B cell (primary cell): ENCODE results near the gene AK1. TPM values are rescaled to one million over a fixed set of nuclear protein-coding genes. Genes with fewer than 3 reads are reported as not detected.

Experiments used
- ATAC-seq: fragments of 200-7000 bp; cut with Tn5 transposase; one replicate; pipeline ENCODE4 v1.10.0; 2021; ENCODE audit warnings: low read depth, mild to moderate bottlenecking, moderate number of reproducible peaks, moderate library complexity
- CTCF ChIA-PET: fragments of 350-600 bp; sonication (Branson Sonifier 250); formaldehyde crosslinking; loops from one replicate; lab custom pipeline; 2021; ENCODE audit warnings: antibody characterized with exemption, inconsistent platforms; lab: Charles Lee
- POLR2A ChIA-PET: fragments of 350-600 bp; sonication (Branson Sonifier 250); formaldehyde crosslinking; loops from one replicate; lab custom pipeline; 2021; ENCODE audit warnings: antibody characterized with exemption; lab: Charles Lee
- DNase-seq: peaks from one replicate; pipeline ENCODE4 v3.0.0; 2013
- H2AFZ ChIP-seq: 2 replicates; pipeline ENCODE4 v1.6.1; 2012; ENCODE audit warnings: mild to moderate bottlenecking, low read depth, low read length; ENCODE audit not compliant: insufficient read depth, poor library complexity, severe bottlenecking
- H3K27ac ChIP-seq, 2 donors: 1 replicate in 1 of 2; 2 replicates in 1 of 2; pipeline ENCODE4 v1.5.1; 2012 to 2013; ENCODE audit warnings: low read length in 2 of 2, mild to moderate bottlenecking in 2 of 2, moderate library complexity in 1 of 2
- H3K27me3 ChIP-seq, 4 experiments: fragments of 200-600 bp in 1 of 4; sonication (generic) in 1 of 4; replicated peaks in 1 of 4; 1 replicate in 2 of 4; 2 replicates in 2 of 4; pipeline versions ENCODE4 v1.6.1 to v1.7.0; 2013 to 2016; ENCODE audit warnings: low read length in 3 of 4, mild to moderate bottlenecking in 2 of 4, mixed read lengths in 1 of 4, moderate library complexity in 1 of 4; ENCODE audit not compliant: insufficient read depth in 4 of 4, control insufficient read depth in 3 of 4; ENCODE audit errors: control extremely low read depth in 1 of 4
- H3K36me3 ChIP-seq, 2 experiments: replicated peaks in 1 of 2; 1 replicate in 1 of 2; 2 replicates in 1 of 2; pipeline versions ENCODE4 v1.6.1 to v1.7.1; 2013; ENCODE audit warnings: low read length in 1 of 2; ENCODE audit not compliant: insufficient read depth in 2 of 2, control insufficient read depth in 1 of 2; ENCODE audit errors: control extremely low read depth in 1 of 2, extremely low read depth in 1 of 2
- H3K4me1 ChIP-seq, 2 donors: fragments of 200-600 bp in 1 of 2; sonication (generic) in 1 of 2; 1 replicate in 1 of 2; 2 replicates in 1 of 2; pipeline versions ENCODE4 v1.5.1 to v1.6.1; 2013 to 2017; ENCODE audit warnings: low read length in 2 of 2; ENCODE audit not compliant: control insufficient read depth in 2 of 2, insufficient read depth in 2 of 2
- H3K4me2 ChIP-seq: replicated peaks from 2 replicates; pipeline ENCODE3; 2012; ENCODE audit warnings: mild to moderate bottlenecking, low read depth, low read length; ENCODE audit not compliant: poor library complexity, severe bottlenecking
- H3K4me3 ChIP-seq, 5 experiments: fragments of 200-600 bp in 1 of 5; sonication (generic) in 1 of 5; 1 replicate in 3 of 5; 2 replicates in 2 of 5; pipeline versions ENCODE4 v1.5.1 to v1.7.0; 2011 to 2016; ENCODE audit warnings: low read length in 4 of 5, mild to moderate bottlenecking in 4 of 5, low read depth in 2 of 5, control low read depth in 1 of 5, moderate library complexity in 1 of 5; ENCODE audit not compliant: insufficient read depth in 1 of 5; ENCODE audit errors: control extremely low read depth in 1 of 5, extremely low read depth in 1 of 5
- H3K79me2 ChIP-seq: fragments of 200-600 bp; sonication (generic); one replicate; pipeline ENCODE4 v1.6.0; 2016; ENCODE audit warnings: low read length; ENCODE audit not compliant: control insufficient read depth, insufficient read depth
- H3K9ac ChIP-seq: fragments of 200-600 bp; sonication (generic); 2 replicates; pipeline ENCODE4 v1.6.1; 2017; ENCODE audit warnings: mild to moderate bottlenecking, low read length, moderate library complexity
- H3K9me3 ChIP-seq, 3 donors: one replicate each; pipeline versions ENCODE4 v1.6.1 to v1.7.1; 2013; ENCODE audit warnings: low read length in 2 of 3; ENCODE audit not compliant: control insufficient read depth in 2 of 3, insufficient read depth in 1 of 3; ENCODE audit errors: control extremely low read depth in 1 of 3
- H4K20me1 ChIP-seq: 2 replicates; pipeline ENCODE4 v1.6.0; 2012; ENCODE audit warnings: mild to moderate bottlenecking, low read length; ENCODE audit not compliant: insufficient read depth, control insufficient read depth, poor library complexity, severe bottlenecking
- H3K27ac Mint-ChIP-seq: one replicate; pipeline ENCODE4 v1.8.0; 2021; ENCODE audit warnings: mixed read lengths
- H3K27me3 Mint-ChIP-seq: one replicate; pipeline ENCODE4 v1.8.0; 2021; ENCODE audit warnings: mixed read lengths
- H3K4me1 Mint-ChIP-seq: one replicate; pipeline ENCODE4 v1.8.0; 2021; ENCODE audit warnings: mixed read lengths
- H3K4me3 Mint-ChIP-seq: one replicate; pipeline ENCODE4 v1.8.0; 2021; ENCODE audit warnings: mixed read lengths
- H3K9me3 Mint-ChIP-seq: one replicate; pipeline ENCODE4 v1.8.0; 2022; ENCODE audit warnings: mixed read lengths; ENCODE audit not compliant: insufficient read depth
- CTCF ChIP-seq: fragments of 200-600 bp; IDR thresholded peaks from one replicate; pipeline ENCODE4 v1.8.0; 2022; ENCODE audit warnings: antibody characterized with exemption, mild to moderate bottlenecking
- EZH2 ChIP-seq: IDR thresholded peaks from 2 replicates; pipeline ENCODE4 v1.6.1; 2012; ENCODE audit warnings: borderline replicate concordance, low read depth, mild to moderate bottlenecking, moderate library complexity, low read length; ENCODE audit not compliant: insufficient read depth, poor library complexity, severe bottlenecking
- WGBS: methylation state at CpG from one replicate; pipeline ENCODE4 v1.1.5; 2013; ENCODE audit warnings: missing lambda C conversion rate; ENCODE audit not compliant: insufficient coverage; 5-methylcytosine and 5-hydroxymethylcytosine counted together
- intact Hi-C: fragments of 100-400 bp; cut with micrococcal nuclease; formaldehyde crosslinking; loops from one replicate; pipeline ENCODE4 v1.10.0; 2022
- polyA plus RNA-seq: library from polyadenylated mRNA; depleted of rRNA; stranded (reverse); fragments of >200 nt; gene quantifications from 2 replicates; pipeline ENCODE4 v1.2.3, GENCODE V29; 2012
- total RNA-seq, 2 donors: library from RNA; stranded (reverse); fragments of 120-200 nt in 1 of 2; gene quantifications; 1 replicate in 1 of 2; 2 replicates in 1 of 2; pipeline versions ENCODE4 v1.2.3 to v1.2.4, GENCODE V29; 2013 to 2022

The AK1 gene
- total and polyA plus RNA-seq, 2 donors (not counting 1 experiment from before 2014, with no cell fraction given), result 28.0 to 31.8 TPM

GRCh38 chr9:127856729-127857116, 20.8 kb downstream of the AK1 start:
- no peak overlapping the region for H3K4me3 Mint-ChIP-seq
- ChIA-PET CTCF (interaction anchor here (1.5 to 3.2 kb wide), 3 partner anchors 12 to 55 kb away, joined by 3 to 23 read pairs (median 4); no protein-coding TSS in a partner anchor), POLR2A (interaction anchor here (0.9 kb wide), 1 partner anchor 25 kb away, joined by 4 read pairs; no protein-coding TSS in a partner anchor)
- Histone ChIP-seq H3K4me3 (no peak overlapping the region), H3K9ac (no peak overlapping the region), H3K9me3 (no peaks in the 10 kb centered on the region), H3K4me2 (no peak overlapping the region), H3K27ac (no peak overlapping the region), H3K79me2 (no peaks in the 10 kb centered on the region), H3K27me3 (no peaks in the 10 kb centered on the region), H3K4me1 (peaks cover 52 to 74% of the 10 kb centered on the region in 2 donors), H2AFZ (no peak overlapping the region), H4K20me1 (no peaks in the 10 kb centered on the region), H3K36me3 (no peaks in the 10 kb centered on the region)
- H3K27me3 Mint-ChIP-seq, result no peaks in the 10 kb centered on the region
- no peak for ATAC-seq
- intact Hi-C loops, result no loop called here
- WGBS, result 73% methylated on average over 8 of the region's 8 CpGs
- H3K4me1 Mint-ChIP-seq, result peaks cover 56% of the 10 kb centered on the region
- TF ChIP-seq CTCF, result no peak
- TF ChIP-seq EZH2, result no peak
- H3K27ac Mint-ChIP-seq, result no peak overlapping the region
- no peaks in the 10 kb centered on the region for H3K9me3 Mint-ChIP-seq
- no peak for DNase-seq

GRCh38 chr9:127856094-127856728, 21.3 kb downstream of the AK1 start:
- H3K36me3 ChIP-seq, result no peaks in the 10 kb centered on the region
- H3K27me3 Mint-ChIP-seq, result no peaks in the 10 kb centered on the region
- WGBS, result 77% methylated on average over 11 of the region's 11 CpGs
- H3K9me3 ChIP-seq, result no peaks in the 10 kb centered on the region
- no peak for TF ChIP-seq EZH2
- TF ChIP-seq CTCF, result no peak
- no peak overlapping the region for H3K9ac ChIP-seq
- CTCF ChIA-PET, result interaction anchor here (1.5 to 3.2 kb wide), 5 partner anchors 9 to 121 kb away, joined by 3 to 23 read pairs (median 6); partner anchors contain the start of gene TOR2A
- no peak overlapping the region for H3K4me3 ChIP-seq
- no peak overlapping the region for H2AFZ ChIP-seq
- no peaks in the 10 kb centered on the region for H3K9me3 Mint-ChIP-seq
- ATAC-seq, result no peak
- no peak for DNase-seq
- POLR2A ChIA-PET, result interaction anchor here (0.9 kb wide), 1 partner anchor 24 kb away, joined by 4 read pairs; no protein-coding TSS in a partner anchor
- no peak overlapping the region for H3K27ac ChIP-seq
- H3K4me3 Mint-ChIP-seq, result peak overlapping the region; percentile 37
- H3K27ac Mint-ChIP-seq, result peak overlapping the region; percentile 61
- peaks cover 47 to 69% of the 10 kb centered on the region in 2 donors for H3K4me1 ChIP-seq
- H3K79me2 ChIP-seq, result no peaks in the 10 kb centered on the region
- no peaks in the 10 kb centered on the region for H4K20me1 ChIP-seq
- peaks cover 50% of the 10 kb centered on the region for H3K4me1 Mint-ChIP-seq
- H3K4me2 ChIP-seq, result no peak overlapping the region
- no peaks in the 10 kb centered on the region for H3K27me3 ChIP-seq
- intact Hi-C loops, result no loop called here
